B cell (primary cell): ENCODE measurements around the gene SASH1. TPM values are rescaled to one million over a fixed set of nuclear protein-coding genes. Genes with fewer than 3 reads are reported as not detected.

Experiments
- ATAC-seq: fragments of 200-7000 bp; cut with Tn5 transposase; one replicate; pipeline ENCODE4 v1.10.0; 2021; ENCODE audit warnings: low read depth, mild to moderate bottlenecking, moderate number of reproducible peaks, moderate library complexity
- CTCF ChIA-PET: fragments of 350-600 bp; sonication (Branson Sonifier 250); formaldehyde crosslinking; loops from one replicate; lab custom pipeline; 2021; ENCODE audit warnings: antibody characterized with exemption, inconsistent platforms; lab: Charles Lee
- POLR2A ChIA-PET: fragments of 350-600 bp; sonication (Branson Sonifier 250); formaldehyde crosslinking; loops from one replicate; lab custom pipeline; 2021; ENCODE audit warnings: antibody characterized with exemption; lab: Charles Lee
- DNase-seq: peaks from one replicate; pipeline ENCODE4 v3.0.0; 2013
- H2AFZ ChIP-seq: 2 replicates; pipeline ENCODE4 v1.6.1; 2012; ENCODE audit warnings: mild to moderate bottlenecking, low read depth, low read length; ENCODE audit not compliant: insufficient read depth, poor library complexity, severe bottlenecking
- H3K27ac ChIP-seq, 2 donors: 1 replicate in 1 of 2; 2 replicates in 1 of 2; pipeline ENCODE4 v1.5.1; 2012 to 2013; ENCODE audit warnings: low read length in 2 of 2, mild to moderate bottlenecking in 2 of 2, moderate library complexity in 1 of 2
- H3K27me3 ChIP-seq, 4 experiments: fragments of 200-600 bp in 1 of 4; sonication (generic) in 1 of 4; replicated peaks in 1 of 4; 1 replicate in 2 of 4; 2 replicates in 2 of 4; pipeline versions ENCODE4 v1.6.1 to v1.7.0; 2013 to 2016; ENCODE audit warnings: low read length in 3 of 4, mild to moderate bottlenecking in 2 of 4, mixed read lengths in 1 of 4, moderate library complexity in 1 of 4; ENCODE audit not compliant: insufficient read depth in 4 of 4, control insufficient read depth in 3 of 4; ENCODE audit errors: control extremely low read depth in 1 of 4
- H3K36me3 ChIP-seq, 2 experiments: replicated peaks in 1 of 2; 1 replicate in 1 of 2; 2 replicates in 1 of 2; pipeline versions ENCODE4 v1.6.1 to v1.7.1; 2013; ENCODE audit warnings: low read length in 1 of 2; ENCODE audit not compliant: insufficient read depth in 2 of 2, control insufficient read depth in 1 of 2; ENCODE audit errors: control extremely low read depth in 1 of 2, extremely low read depth in 1 of 2
- H3K4me1 ChIP-seq, 2 donors: fragments of 200-600 bp in 1 of 2; sonication (generic) in 1 of 2; 1 replicate in 1 of 2; 2 replicates in 1 of 2; pipeline versions ENCODE4 v1.5.1 to v1.6.1; 2013 to 2017; ENCODE audit warnings: low read length in 2 of 2; ENCODE audit not compliant: control insufficient read depth in 2 of 2, insufficient read depth in 2 of 2
- H3K4me2 ChIP-seq: replicated peaks from 2 replicates; pipeline ENCODE3; 2012; ENCODE audit warnings: mild to moderate bottlenecking, low read depth, low read length; ENCODE audit not compliant: poor library complexity, severe bottlenecking
- H3K4me3 ChIP-seq, 5 experiments: fragments of 200-600 bp in 1 of 5; sonication (generic) in 1 of 5; 1 replicate in 3 of 5; 2 replicates in 2 of 5; pipeline versions ENCODE4 v1.5.1 to v1.7.0; 2011 to 2016; ENCODE audit warnings: low read length in 4 of 5, mild to moderate bottlenecking in 4 of 5, low read depth in 2 of 5, control low read depth in 1 of 5, moderate library complexity in 1 of 5; ENCODE audit not compliant: insufficient read depth in 1 of 5; ENCODE audit errors: control extremely low read depth in 1 of 5, extremely low read depth in 1 of 5
- H3K79me2 ChIP-seq: fragments of 200-600 bp; sonication (generic); one replicate; pipeline ENCODE4 v1.6.0; 2016; ENCODE audit warnings: low read length; ENCODE audit not compliant: control insufficient read depth, insufficient read depth
- H3K9ac ChIP-seq: fragments of 200-600 bp; sonication (generic); 2 replicates; pipeline ENCODE4 v1.6.1; 2017; ENCODE audit warnings: mild to moderate bottlenecking, low read length, moderate library complexity
- H3K9me3 ChIP-seq, 3 donors: one replicate each; pipeline versions ENCODE4 v1.6.1 to v1.7.1; 2013; ENCODE audit warnings: low read length in 2 of 3; ENCODE audit not compliant: control insufficient read depth in 2 of 3, insufficient read depth in 1 of 3; ENCODE audit errors: control extremely low read depth in 1 of 3
- H4K20me1 ChIP-seq: 2 replicates; pipeline ENCODE4 v1.6.0; 2012; ENCODE audit warnings: mild to moderate bottlenecking, low read length; ENCODE audit not compliant: insufficient read depth, control insufficient read depth, poor library complexity, severe bottlenecking
- H3K27ac Mint-ChIP-seq: one replicate; pipeline ENCODE4 v1.8.0; 2021; ENCODE audit warnings: mixed read lengths
- H3K27me3 Mint-ChIP-seq: one replicate; pipeline ENCODE4 v1.8.0; 2021; ENCODE audit warnings: mixed read lengths
- H3K4me1 Mint-ChIP-seq: one replicate; pipeline ENCODE4 v1.8.0; 2021; ENCODE audit warnings: mixed read lengths
- H3K4me3 Mint-ChIP-seq: one replicate; pipeline ENCODE4 v1.8.0; 2021; ENCODE audit warnings: mixed read lengths
- H3K9me3 Mint-ChIP-seq: one replicate; pipeline ENCODE4 v1.8.0; 2022; ENCODE audit warnings: mixed read lengths; ENCODE audit not compliant: insufficient read depth
- CTCF ChIP-seq: fragments of 200-600 bp; IDR thresholded peaks from one replicate; pipeline ENCODE4 v1.8.0; 2022; ENCODE audit warnings: antibody characterized with exemption, mild to moderate bottlenecking
- EZH2 ChIP-seq: IDR thresholded peaks from 2 replicates; pipeline ENCODE4 v1.6.1; 2012; ENCODE audit warnings: borderline replicate concordance, low read depth, mild to moderate bottlenecking, moderate library complexity, low read length; ENCODE audit not compliant: insufficient read depth, poor library complexity, severe bottlenecking
- WGBS: methylation state at CpG from one replicate; pipeline ENCODE4 v1.1.5; 2013; ENCODE audit warnings: missing lambda C conversion rate; ENCODE audit not compliant: insufficient coverage; 5-methylcytosine and 5-hydroxymethylcytosine counted together
- intact Hi-C: fragments of 100-400 bp; cut with micrococcal nuclease; formaldehyde crosslinking; loops from one replicate; pipeline ENCODE4 v1.10.0; 2022
- polyA plus RNA-seq: library from polyadenylated mRNA; depleted of rRNA; stranded (reverse); fragments of >200 nt; gene quantifications from 2 replicates; pipeline ENCODE4 v1.2.3, GENCODE V29; 2012
- total RNA-seq, 2 donors: library from RNA; stranded (reverse); fragments of 120-200 nt in 1 of 2; gene quantifications; 1 replicate in 1 of 2; 2 replicates in 1 of 2; pipeline versions ENCODE4 v1.2.3 to v1.2.4, GENCODE V29; 2013 to 2022

SASH1 gene
- total and polyA plus RNA-seq, 2 donors (not counting 1 experiment from before 2014, with no cell fraction given): 0.01 to 0.07 TPM

GRCh38 chr6:148367411-148368024 is 24.9 kb downstream of the SASH1 start:
- H3K27ac ChIP-seq: no peak overlapping the region
- Mint-ChIP-seq H3K9me3 (no peaks in the 10 kb centered on the region), H3K27ac (no peak overlapping the region), H3K4me1 (peaks cover 4% of the 10 kb centered on the region), H3K27me3 (peaks cover 36% of the 10 kb centered on the region), H3K4me3 (no peak overlapping the region)
- H3K36me3 ChIP-seq: no peaks in the 10 kb centered on the region
- H4K20me1 ChIP-seq: no peaks in the 10 kb centered on the region
- peaks cover 0 to 3% (median 0%) of the 10 kb centered on the region in 3 donors for H3K9me3 ChIP-seq
- no peak overlapping the region for H3K9ac ChIP-seq
- DNase-seq (no peak), ATAC-seq (no peak)
- TF ChIP-seq EZH2 (no peak), CTCF (no peak)
- intact Hi-C loops: no loop called here
- ChIA-PET CTCF (no interaction called here), POLR2A (no interaction called here)
- 3% methylated on average over 9 of the region's 11 CpGs for WGBS
- peaks cover 3 to 4% of the 10 kb centered on the region in 2 donors for H3K4me1 ChIP-seq
- no peaks in the 10 kb centered on the region for H3K79me2 ChIP-seq
- H3K27me3 ChIP-seq: peaks cover 0 to 4% (median 2%) of the 10 kb centered on the region in 4 experiments
- no peak overlapping the region for H3K4me2 ChIP-seq
- H3K4me3 ChIP-seq: no peak overlapping the region
- no peak overlapping the region for H2AFZ ChIP-seq

- Mint-ChIP-seq H3K9me3 (no peaks in the 10 kb centered on the region), H3K27me3 (peaks cover 26% of the 10 kb centered on the region), H3K27ac (no peak overlapping the region), H3K4me3 (no peak overlapping the region), H3K4me1 (peaks cover 4% of the 10 kb centered on the region)
- peaks cover 0 to 3% (median 0%) of the 10 kb centered on the region in 3 donors for H3K9me3 ChIP-seq
- no peaks in the 10 kb centered on the region for H3K36me3 ChIP-seq
- H4K20me1 ChIP-seq: no peaks in the 10 kb centered on the region
- 100% methylated on average over 2 of the region's 2 CpGs for WGBS
- H3K4me2 ChIP-seq: no peak overlapping the region
- H3K9ac ChIP-seq: no peak overlapping the region
- intact Hi-C loops: no loop called here
- ATAC-seq (no peak), DNase-seq (no peak)
- TF ChIP-seq CTCF (no peak), EZH2 (no peak)
- H2AFZ ChIP-seq: no peak overlapping the region
- POLR2A ChIA-PET: no interaction called here
- peaks cover 0 to 2% (median 0%) of the 10 kb centered on the region in 4 experiments for H3K27me3 ChIP-seq
- H3K27ac ChIP-seq: no peak overlapping the region
- no peaks in the 10 kb centered on the region for H3K79me2 ChIP-seq
- CTCF ChIA-PET: interaction anchor here (0.6 kb wide), 1 partner anchor 105 kb away, joined by 3 read pairs; no protein-coding TSS in a partner anchor
- H3K4me1 ChIP-seq: peaks cover 3 to 4% of the 10 kb centered on the region in 2 donors
- no peak overlapping the region for H3K4me3 ChIP-seq
These were observed 27.5 kb downstream of the SASH1 start for GRCh38 chr6:148370176-148370575.
